Gastrocnemius medialis (tissue), 4 donors: ENCODE measurements around the gene RAB10.

Source experiments
- CTCF ChIP-seq, 5 experiments: fragments of 450-650 bp in 3 of 5; fragments of 200-600 bp in 2 of 5; sonication (generic) in 2 of 5; IDR thresholded peaks in 4 of 5; conservative IDR thresholded peaks in 1 of 5; 1 replicate in 4 of 5; 2 replicates in 1 of 5; pipeline ENCODE4 v1.5.1; 2016 to 2019; ENCODE audit warnings: antibody characterized with exemption in 5 of 5, mild to moderate bottlenecking in 3 of 5, moderate library complexity in 3 of 5
- POLR2A ChIP-seq, 2 donors: fragments of 450-650 bp; IDR thresholded peaks; one replicate each; pipeline ENCODE4 v1.6.1; 2017; ENCODE audit warnings: antibody characterized with exemption in 2 of 2, mild to moderate bottlenecking in 2 of 2, moderate library complexity in 2 of 2

- TF ChIP-seq CTCF (IDR thresholded peaks at IDR 0.05 in 4 of 5, conservative IDR thresholded peaks at IDR 0.05 in 1 of 5) (no peak), POLR2A (IDR thresholded peaks at IDR 0.05) (no peak)
Observed at GRCh38 chr2:26185304-26185928, 151.5 kb downstream of the RAB10 start.
